Lower leg skin (tissue), 4 donors: ENCODE results near the gene SIK2. TPM values are rescaled to one million over a fixed set of nuclear protein-coding genes. Genes with fewer than 3 reads are reported as not detected.
A peak's percentile ranks its signal among the peaks of the same experiment; 100 is the strongest.

Experiments
- DNase-seq, 2 donors: peaks; one replicate each; pipeline ENCODE4 v3.0.0-alpha.2; 2019; ENCODE audit warnings: low spot score in 2 of 2
- H3K4me3 ChIP-seq: fragments of 200-600 bp; sonication (generic); 2 replicates; pipeline ENCODE4 v1.5.1; 2017; ENCODE audit warnings: mild to moderate bottlenecking, low read depth; ENCODE audit not compliant: poor library complexity, severe bottlenecking
- POLR2A ChIP-seq, 2 donors: fragments of 450-650 bp; IDR thresholded peaks; one replicate each; pipeline ENCODE4 v1.6.1; 2016 to 2017; ENCODE audit warnings: antibody characterized with exemption in 2 of 2, mild to moderate bottlenecking in 1 of 2, moderate library complexity in 1 of 2
- WGBS, 2 donors: methylation state at CpG; one replicate each; pipeline ENCODE4 v1.1.5; 2018; 5-methylcytosine and 5-hydroxymethylcytosine counted together
- intact Hi-C: fragments of 100-400 bp; cut with DNase I; formaldehyde crosslinking; loops from one replicate; pipeline ENCODE4 v1.15.0; 2023; ENCODE audit warnings: low total_unique reads
- total RNA-seq, 4 donors: library from RNA; depleted of rRNA; stranded (reverse); fragments of >200 nt; gene quantifications; one replicate each; pipeline ENCODE4 v1.1.0, GENCODE V29; 2016
- TF ChIP-seq, protein P1 (sequence below), 3 donors: fragments of 450-650 bp; IDR thresholded peaks; one replicate each; pipeline ENCODE4 v1.5.1; 2016; ENCODE audit warnings: antibody characterized with exemption in 3 of 3, mild to moderate bottlenecking in 3 of 3, moderate library complexity in 2 of 3

Gene SIK2
- total RNA-seq, 4 donors from 2014 or later, result 15.4 to 19.5 (median 18.9) TPM

GRCh38 chr11:111591187-111591960 lies 10.9 kb upstream of the SIK2 start:
- H3K4me3 ChIP-seq, result no peak overlapping the region
- intact Hi-C loops, result no loop called here
- TF ChIP-seq POLR2A (IDR thresholded peaks at IDR 0.05), result no peak
- TF ChIP-seq, protein P1, sequence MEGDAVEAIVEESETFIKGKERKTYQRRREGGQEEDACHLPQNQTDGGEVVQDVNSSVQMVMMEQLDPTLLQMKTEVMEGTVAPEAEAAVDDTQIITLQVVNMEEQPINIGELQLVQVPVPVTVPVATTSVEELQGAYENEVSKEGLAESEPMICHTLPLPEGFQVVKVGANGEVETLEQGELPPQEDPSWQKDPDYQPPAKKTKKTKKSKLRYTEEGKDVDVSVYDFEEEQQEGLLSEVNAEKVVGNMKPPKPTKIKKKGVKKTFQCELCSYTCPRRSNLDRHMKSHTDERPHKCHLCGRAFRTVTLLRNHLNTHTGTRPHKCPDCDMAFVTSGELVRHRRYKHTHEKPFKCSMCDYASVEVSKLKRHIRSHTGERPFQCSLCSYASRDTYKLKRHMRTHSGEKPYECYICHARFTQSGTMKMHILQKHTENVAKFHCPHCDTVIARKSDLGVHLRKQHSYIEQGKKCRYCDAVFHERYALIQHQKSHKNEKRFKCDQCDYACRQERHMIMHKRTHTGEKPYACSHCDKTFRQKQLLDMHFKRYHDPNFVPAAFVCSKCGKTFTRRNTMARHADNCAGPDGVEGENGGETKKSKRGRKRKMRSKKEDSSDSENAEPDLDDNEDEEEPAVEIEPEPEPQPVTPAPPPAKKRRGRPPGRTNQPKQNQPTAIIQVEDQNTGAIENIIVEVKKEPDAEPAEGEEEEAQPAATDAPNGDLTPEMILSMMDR (IDR thresholded peaks at IDR 0.05), result no peak
- WGBS, 2 donors, result 80 to 81% methylated on average over 4 of the region's 4 CpGs
- no peak for DNase-seq

DNA sequence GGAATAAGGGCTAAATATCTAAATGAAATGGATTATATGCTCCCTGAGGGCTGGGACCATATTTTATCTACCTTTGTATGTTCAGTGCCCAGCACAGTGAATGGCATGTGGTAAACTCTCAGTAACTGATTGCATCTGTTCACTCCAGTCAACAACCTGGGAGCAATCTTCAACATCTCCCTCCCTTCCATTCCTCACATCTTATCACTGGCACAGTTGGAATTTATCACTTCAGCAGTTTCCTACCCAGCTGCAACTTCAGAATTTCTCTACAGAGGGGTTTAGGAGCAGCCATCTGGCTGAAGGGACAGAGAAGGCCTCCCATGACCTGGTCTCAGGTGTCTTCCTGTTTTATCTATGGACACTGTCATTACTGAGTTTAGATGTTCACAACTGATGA lies 9.8 kb upstream of the SIK2 start:
- intact Hi-C loops, result no loop called here
- no peak for DNase-seq
- TF ChIP-seq, protein P1 (IDR thresholded peaks at IDR 0.05), result no peak
- no peak for TF ChIP-seq POLR2A (IDR thresholded peaks at IDR 0.05)
- no peak overlapping the region for H3K4me3 ChIP-seq

DNA sequence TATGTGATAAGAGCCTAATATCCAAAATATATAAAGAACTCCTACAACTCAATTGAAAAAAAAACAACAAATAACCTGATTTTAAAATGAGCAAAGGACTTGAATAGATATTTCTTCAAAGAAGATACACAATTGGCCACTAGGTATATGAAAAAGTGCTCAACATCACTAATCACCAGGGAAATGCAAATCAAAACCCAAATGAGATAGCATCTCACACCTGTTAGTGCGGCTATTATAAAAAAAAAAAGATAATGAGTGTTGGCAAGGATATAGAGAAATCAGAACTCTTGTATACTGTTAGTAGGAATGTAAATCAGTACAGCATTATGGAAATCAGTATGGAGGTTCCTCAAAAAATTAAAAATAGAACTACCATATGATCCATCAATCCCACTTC lies 5.9 kb upstream of the SIK2 start:
- no peak overlapping the region for H3K4me3 ChIP-seq
- WGBS, 2 donors, result 52 to 53% methylated on average over 1 of the region's 1 CpG
- intact Hi-C loops, result no loop called here

GRCh38 chr11:111598148-111598547 lies 4.1 kb upstream of the SIK2 start:
- intact Hi-C loops, result no loop called here
- DNase-seq, result no peak
- TF ChIP-seq POLR2A (IDR thresholded peaks at IDR 0.05), result no peak
- TF ChIP-seq, protein P1 (IDR thresholded peaks at IDR 0.05), result no peak
- H3K4me3 ChIP-seq, result no peak overlapping the region
- WGBS, 2 donors, result 50 to 61% methylated on average over 1 of the region's 1 CpG

More for the DNA sequence above, 5.9 kb upstream of the SIK2 start:
- TF ChIP-seq, protein P1 (IDR thresholded peaks at IDR 0.05), result no peak
- TF ChIP-seq POLR2A (IDR thresholded peaks at IDR 0.05), result no peak
- no peak for DNase-seq

GRCh38 chr11:111598559-111598958 lies 3.7 kb upstream of the SIK2 start:
- intact Hi-C loops, result no loop called here
- WGBS, 2 donors, result 32 to 36% methylated on average over 2 of the region's 2 CpGs
- H3K4me3 ChIP-seq, result no peak overlapping the region
- DNase-seq, result no peak
- TF ChIP-seq, protein P1 (IDR thresholded peaks at IDR 0.05), result no peak
- TF ChIP-seq POLR2A (IDR thresholded peaks at IDR 0.05), result no peak

GRCh38 chr11:111601636-111601978 lies 642 bp upstream of the SIK2 start:
- intact Hi-C loops, result loop anchor here (2.0 kb wide), 1 partner anchor 175 kb away; no protein-coding TSS in a partner anchor
- DNase-seq, result no peak
- TF ChIP-seq, protein P1 (IDR thresholded peaks at IDR 0.05), result no peak
- no peak for TF ChIP-seq POLR2A (IDR thresholded peaks at IDR 0.05)
- 5 to 11% methylated on average over 9 of the region's 9 CpGs for WGBS, 2 donors
- H3K4me3 ChIP-seq, result peak overlapping the region; percentile 11
